MM.1S (cell line): ENCODE data around the gene DRP2.

Source experiments
- CTCF ChIP-seq: fragments of 300-600 bp; sonication (generic); IDR thresholded peaks from 2 replicates; pipeline ENCODE4 v1.5.1; 2016; ENCODE audit warnings: antibody characterized with exemption, low read length, mixed read lengths
- EZH2 ChIP-seq: fragments of 300-600 bp; sonication (generic); optimal IDR thresholded peaks from 2 replicates; pipeline ENCODE3; 2017; ENCODE audit warnings: low read depth, mild to moderate bottlenecking, antibody characterized with exemption, low read length, mixed read lengths
- EZH2phosphoT487 ChIP-seq: fragments of 300-600 bp; sonication (generic); IDR thresholded peaks from 2 replicates; pipeline ENCODE4 v1.6.1; 2018; ENCODE audit warnings: antibody characterized with exemption, low read length

- TF ChIP-seq CTCF (no peak), EZH2 (no peak), EZH2phosphoT487 (no peak)
These were observed 56.7 kb downstream of the DRP2 start for GRCh38 chrX:101276238-101276637.
